BJ (cell line): ENCODE data around the gene EAF1. TPM values are rescaled to one million over a fixed set of nuclear protein-coding genes. Genes with fewer than 3 reads are reported as not detected.

Experiments used
- CTCF ChIA-PET: fragments of 350-600 bp; formaldehyde crosslinking; extraction: SDS; loops from one replicate; lab custom pipeline; 2021; ENCODE audit warnings: antibody characterized with exemption, inconsistent platforms; lab: Yijun Ruan, JAX
- POLR2A ChIA-PET: fragments of 300-600 bp; sonication (Branson Sonifier 250); formaldehyde crosslinking; extraction: SDS; loops from one replicate; lab custom pipeline; 2021; ENCODE audit warnings: antibody characterized with exemption; lab: Charles Lee
- DNase-seq: peaks from one replicate; pipeline ENCODE4 v3.0.0-alpha.2; 2011; ENCODE audit warnings: low read depth
- H3K27me3 ChIP-seq: 2 replicates; pipeline ENCODE4 v1.6.0; 2011; ENCODE audit warnings: low read length; ENCODE audit not compliant: control insufficient read depth, insufficient read depth
- H3K36me3 ChIP-seq: 2 replicates; pipeline ENCODE4 v1.5.1; 2011; ENCODE audit warnings: low read length; ENCODE audit not compliant: control insufficient read depth, insufficient read depth
- H3K4me3 ChIP-seq: 2 replicates; pipeline ENCODE4 v1.5.1; 2011; ENCODE audit warnings: low read depth, mild to moderate bottlenecking, control low read depth, low read length
- polyA plus RNA-seq: library from polyadenylated mRNA; depleted of rRNA; stranded (reverse); fragments of >200 nt; gene quantifications from 2 replicates; pipeline ENCODE4 v1.2.3, GENCODE V29; 2011
- TF ChIP-seq, protein P1 (sequence below): IDR thresholded peaks from 2 replicates; pipeline ENCODE4 v1.5.1; 2011; ENCODE audit warnings: low read depth, mild to moderate bottlenecking, control low read depth, inconsistent platforms, low read length, moderate library complexity; ENCODE audit not compliant: insufficient read depth

The EAF1 gene
- polyA plus RNA-seq, 1 experiment = 8.6 TPM

DNA sequence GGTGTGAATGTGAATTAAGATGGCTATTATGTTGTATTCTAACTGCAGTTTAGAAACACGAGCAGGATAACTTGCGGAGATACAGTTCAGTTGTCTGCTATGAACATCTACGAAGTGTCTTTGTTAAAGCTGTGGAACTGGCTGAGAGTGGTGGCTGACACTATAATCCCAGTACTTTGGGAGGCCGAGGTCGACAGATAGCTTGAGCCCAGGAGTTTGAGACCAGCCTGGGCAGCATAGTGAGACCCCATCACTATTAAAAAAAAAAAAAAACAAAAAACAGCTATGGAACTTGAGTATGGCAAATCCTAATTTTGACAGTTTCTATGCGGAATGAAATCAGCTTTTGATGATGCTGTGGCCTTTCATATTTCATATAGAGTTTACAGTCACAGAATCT, 1.7 kb downstream of the EAF1 start:
- POLR2A ChIA-PET = no interaction called here
- DNase-seq = no peak
- TF ChIP-seq, protein P1, sequence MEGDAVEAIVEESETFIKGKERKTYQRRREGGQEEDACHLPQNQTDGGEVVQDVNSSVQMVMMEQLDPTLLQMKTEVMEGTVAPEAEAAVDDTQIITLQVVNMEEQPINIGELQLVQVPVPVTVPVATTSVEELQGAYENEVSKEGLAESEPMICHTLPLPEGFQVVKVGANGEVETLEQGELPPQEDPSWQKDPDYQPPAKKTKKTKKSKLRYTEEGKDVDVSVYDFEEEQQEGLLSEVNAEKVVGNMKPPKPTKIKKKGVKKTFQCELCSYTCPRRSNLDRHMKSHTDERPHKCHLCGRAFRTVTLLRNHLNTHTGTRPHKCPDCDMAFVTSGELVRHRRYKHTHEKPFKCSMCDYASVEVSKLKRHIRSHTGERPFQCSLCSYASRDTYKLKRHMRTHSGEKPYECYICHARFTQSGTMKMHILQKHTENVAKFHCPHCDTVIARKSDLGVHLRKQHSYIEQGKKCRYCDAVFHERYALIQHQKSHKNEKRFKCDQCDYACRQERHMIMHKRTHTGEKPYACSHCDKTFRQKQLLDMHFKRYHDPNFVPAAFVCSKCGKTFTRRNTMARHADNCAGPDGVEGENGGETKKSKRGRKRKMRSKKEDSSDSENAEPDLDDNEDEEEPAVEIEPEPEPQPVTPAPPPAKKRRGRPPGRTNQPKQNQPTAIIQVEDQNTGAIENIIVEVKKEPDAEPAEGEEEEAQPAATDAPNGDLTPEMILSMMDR = no peak
- CTCF ChIA-PET = interaction anchor here (0.7 kb wide), 1 partner anchor 128 kb away, joined by 3 read pairs; no protein-coding TSS in a partner anchor
- peaks cover 2% of the 10 kb centered on the region; the same call in 1 of the 2 replicates for H3K36me3 ChIP-seq
- H3K27me3 ChIP-seq = no peaks in the 10 kb centered on the region
- peak overlapping the region; percentile 82 for H3K4me3 ChIP-seq

DNA sequence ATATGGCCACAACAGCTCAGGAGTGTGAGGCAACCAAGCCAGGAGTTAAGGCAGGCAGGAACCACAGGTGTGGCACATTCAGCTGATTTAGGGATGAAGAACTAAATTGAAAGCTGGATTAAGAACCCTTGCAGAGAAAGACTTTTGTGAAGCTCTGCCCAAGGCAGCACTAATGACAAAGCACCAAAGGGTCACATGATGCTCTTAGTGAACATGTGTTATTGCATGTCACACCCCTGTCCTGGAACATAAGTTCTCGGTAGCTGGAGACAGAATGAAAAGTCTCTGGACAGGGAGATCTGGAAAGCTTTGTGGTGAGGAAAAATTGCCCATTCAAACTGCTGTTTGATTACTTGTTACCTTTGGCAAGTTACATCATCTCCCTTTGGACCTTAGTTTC, 3.2 kb downstream of the EAF1 start:
- ChIA-PET CTCF (interaction anchor here (0.7 to 1.1 kb wide), 2 partner anchors 12 to 164 kb away, joined by 3 read pairs; no protein-coding TSS in a partner anchor), POLR2A (no interaction called here)
- DNase-seq = no peak
- Histone ChIP-seq H3K36me3 (peaks cover 5% of the 10 kb centered on the region; the same call in 1 of the 2 replicates), H3K27me3 (no peaks in the 10 kb centered on the region), H3K4me3 (no peak overlapping the region)
- TF ChIP-seq, protein P1 = no peak

DNA sequence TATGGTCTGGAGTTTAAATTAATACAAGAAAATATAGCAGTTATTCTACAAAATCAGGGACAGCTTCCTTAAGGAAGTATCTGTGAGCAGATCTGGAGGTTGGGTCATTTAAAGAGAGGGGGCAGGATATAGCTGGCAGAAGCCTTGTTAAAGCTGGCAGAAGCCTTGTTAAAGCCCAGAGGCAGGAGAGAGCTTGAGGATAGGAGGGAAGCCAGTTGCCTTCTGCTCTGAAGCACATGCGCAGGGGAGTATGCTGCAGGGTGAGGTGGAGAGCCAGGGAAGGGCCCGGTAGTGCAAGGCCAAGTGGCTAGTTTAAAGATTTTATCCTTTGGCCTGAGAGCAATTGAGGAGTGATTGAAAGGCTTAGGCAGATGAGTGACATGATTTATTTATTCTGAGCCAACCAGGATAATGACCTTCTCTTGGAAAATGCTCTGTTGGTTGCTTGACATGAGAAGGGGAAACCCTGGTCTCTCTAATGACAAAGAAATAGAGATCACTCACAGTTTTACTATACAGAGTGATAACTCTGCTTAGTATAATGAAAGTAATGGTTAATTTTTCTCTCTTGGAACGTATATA, 3.9 kb downstream of the EAF1 start:
- DNase-seq = no peak
- ChIA-PET POLR2A (no interaction called here), CTCF (interaction anchor here (1.1 kb wide), 2 partner anchors 12 to 15 kb away, joined by 3 to 5 read pairs; no protein-coding TSS in a partner anchor)
- H3K4me3 ChIP-seq = no peak overlapping the region
- H3K36me3 ChIP-seq = peaks cover 7% of the 10 kb centered on the region
- TF ChIP-seq, protein P1 = no peak
- H3K27me3 ChIP-seq = no peaks in the 10 kb centered on the region

DNA sequence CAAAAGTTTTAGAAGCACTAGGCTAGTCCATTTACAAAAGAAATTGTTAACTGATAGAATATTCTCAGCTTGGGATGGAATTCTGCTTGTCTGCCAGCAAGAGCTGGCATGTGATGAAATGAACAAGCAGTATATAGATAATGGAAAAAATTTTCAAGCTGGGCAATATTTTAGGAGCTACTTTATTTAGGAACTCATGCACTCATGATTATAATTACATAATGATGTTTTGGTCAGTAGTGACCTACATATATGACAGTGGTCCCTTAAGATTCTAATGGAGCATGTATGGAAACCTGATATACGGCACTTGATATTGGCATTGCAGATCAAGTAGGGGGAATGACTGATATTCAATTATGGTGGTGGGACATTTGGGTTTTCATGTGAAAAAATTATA, 6.1 kb downstream of the EAF1 start:
- Histone ChIP-seq H3K4me3 (no peak overlapping the region), H3K27me3 (no peaks in the 10 kb centered on the region), H3K36me3 (peaks cover 10% of the 10 kb centered on the region)
- ChIA-PET CTCF (no interaction called here), POLR2A (no interaction called here)
- DNase-seq = no peak
- TF ChIP-seq, protein P1 = no peak

DNA sequence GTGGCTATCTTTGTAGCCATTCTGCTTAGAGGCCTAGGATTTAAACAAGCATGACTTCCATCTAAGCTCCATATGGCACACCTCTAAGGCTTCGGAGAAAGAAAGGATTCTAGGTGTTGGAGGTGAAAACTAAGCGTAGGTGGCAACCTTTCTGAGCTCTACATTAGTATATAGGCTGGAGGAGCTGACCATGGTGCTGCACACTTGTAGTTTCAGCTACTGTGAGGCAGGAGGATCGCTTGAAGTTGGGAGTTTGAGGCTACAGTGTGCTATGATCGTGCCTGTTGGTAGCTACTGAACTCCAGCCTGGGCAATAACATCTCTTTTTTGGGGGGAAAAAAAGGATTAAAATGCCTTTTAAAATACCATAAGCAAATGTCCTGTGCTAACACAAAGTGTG, 7.4 kb downstream of the EAF1 start:
- no peak for DNase-seq
- no peaks in the 10 kb centered on the region for H3K27me3 ChIP-seq
- CTCF ChIA-PET = interaction anchor here (1.0 to 1.1 kb wide), 3 partner anchors 50 to 231 kb away, joined by 3 read pairs; no protein-coding TSS in a partner anchor
- peaks cover 12% of the 10 kb centered on the region for H3K36me3 ChIP-seq
- POLR2A ChIA-PET = no interaction called here
- TF ChIP-seq, protein P1 = no peak
- no peak overlapping the region for H3K4me3 ChIP-seq
